HAP-1 (cell line): ENCODE data around the gene UBE2N.
A peak's percentile ranks its signal among the peaks of the same experiment; 100 is the strongest.
"Not testable (repeated sequence)": the region's sequence is repeated elsewhere in the genome, so short reads cannot be mapped to it uniquely, and the experiment has no call there.

Experiments used
- DNase-seq, 2 experiments: peaks; one replicate each; pipeline ENCODE4 v3.0.0-alpha.2; 2016 to 2020; ENCODE audit warnings: low spot score in 2 of 2
- H3K27me3 ChIP-seq: fragments of 250-450 bp; sonication (Bioruptor Pico); 2 replicates; pipeline ENCODE4 v1.5.1; 2020; ENCODE audit warnings: low read depth, mild to moderate bottlenecking, moderate library complexity
- H3K36me3 ChIP-seq: fragments of 250-450 bp; sonication (Bioruptor Pico); replicated peaks from 2 replicates; pipeline ENCODE4 v1.5.1; 2020; ENCODE audit warnings: mild to moderate bottlenecking
- H3K4me1 ChIP-seq: fragments of 250-450 bp; sonication (Bioruptor Pico); 2 replicates; pipeline ENCODE4 v1.5.1; 2020; ENCODE audit warnings: mild to moderate bottlenecking
- H3K4me3 ChIP-seq: fragments of 250-450 bp; sonication (Bioruptor Pico); 2 replicates; pipeline ENCODE4 v1.5.1; 2020; ENCODE audit warnings: mild to moderate bottlenecking, moderate library complexity
- H3K9me3 ChIP-seq: fragments of 250-450 bp; sonication (Bioruptor Pico); 2 replicates; pipeline ENCODE4 v1.5.1; 2020; ENCODE audit warnings: mild to moderate bottlenecking, moderate library complexity
- in situ Hi-C: fragments of 300-500 bp; cut with MboI; formaldehyde crosslinking; loops from 3 replicates; pipeline ENCODE4 v1.14.3; 2020; ENCODE audit warnings: low sequenced_read_pairs, inconsistent platforms, mixed read lengths

Gene UBE2N

DNA sequence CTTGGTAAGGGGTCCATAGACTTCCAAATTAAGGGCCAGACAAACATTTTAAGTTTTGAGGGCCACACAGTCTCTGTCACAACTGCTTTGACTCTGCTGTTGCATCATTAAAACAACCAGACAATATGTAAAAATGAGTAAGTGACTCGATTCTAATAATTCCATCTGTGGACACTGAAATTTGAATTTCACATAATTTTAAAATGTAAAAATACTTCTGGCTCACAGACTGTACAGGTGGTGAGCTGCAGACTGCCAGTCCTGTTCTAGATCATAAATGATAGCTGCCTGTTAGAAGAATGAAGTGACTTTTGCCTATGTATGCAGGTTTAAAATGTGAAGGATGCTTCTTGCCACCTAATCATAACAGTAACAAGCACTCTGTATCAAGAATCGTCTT is 48.3 kb downstream of the UBE2N start:
- Histone ChIP-seq H3K27me3 (no peaks in the 10 kb centered on the region), H3K36me3 (peaks cover 46% of the 10 kb centered on the region), H3K4me3 (no peak overlapping the region), H3K4me1 (no peaks in the 10 kb centered on the region), H3K9me3 (no peaks in the 10 kb centered on the region)
- no peak for DNase-seq
- in situ Hi-C loops = loop anchor here (10.0 kb wide), 1 partner anchor 289 kb away; no protein-coding TSS in a partner anchor

DNA sequence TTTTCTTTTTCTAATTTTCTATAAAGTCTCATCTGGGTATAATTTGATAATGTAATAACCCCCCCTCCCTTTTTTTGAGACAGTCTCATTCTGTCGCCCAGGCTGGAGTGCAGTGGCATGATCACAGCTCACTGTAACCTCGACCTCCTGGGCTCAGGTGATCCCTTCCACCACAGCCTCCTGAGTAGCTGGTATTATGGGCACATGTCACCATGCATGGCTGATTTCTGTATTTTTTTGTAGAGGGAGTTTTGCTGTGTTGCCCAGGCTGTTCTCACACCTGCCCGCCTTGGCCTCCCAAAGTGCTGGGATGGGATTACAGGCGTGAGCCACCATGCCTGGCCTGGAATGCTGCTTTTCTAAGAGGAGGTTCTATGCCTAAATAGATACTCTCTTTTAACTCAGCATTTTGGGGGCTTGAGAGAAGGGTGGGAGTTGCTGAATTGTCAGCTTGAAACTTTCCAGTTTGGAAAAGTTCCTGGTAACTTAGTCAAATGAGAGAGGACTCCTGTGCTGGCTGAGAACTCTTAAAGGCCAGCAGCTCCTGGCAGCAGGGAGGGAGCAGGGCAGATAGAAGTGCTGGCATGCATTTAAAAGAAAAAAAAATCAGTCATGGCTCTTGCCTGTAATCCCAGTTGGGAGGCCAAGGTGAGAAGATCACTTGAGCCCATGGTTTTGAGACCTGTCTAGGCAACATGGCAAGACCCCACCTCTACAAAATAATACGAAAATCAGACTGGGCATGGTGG is 51.0 kb downstream of the UBE2N start:
- in situ Hi-C loops = loop anchor here (10.0 kb wide), 1 partner anchor 286 kb away; no protein-coding TSS in a partner anchor
- Histone ChIP-seq H3K4me3 (no peak overlapping the region), H3K4me1 (no peaks in the 10 kb centered on the region), H3K36me3 (peaks cover 42% of the 10 kb centered on the region), H3K27me3 (no peaks in the 10 kb centered on the region), H3K9me3 (no peaks in the 10 kb centered on the region)
- no peak for DNase-seq

DNA sequence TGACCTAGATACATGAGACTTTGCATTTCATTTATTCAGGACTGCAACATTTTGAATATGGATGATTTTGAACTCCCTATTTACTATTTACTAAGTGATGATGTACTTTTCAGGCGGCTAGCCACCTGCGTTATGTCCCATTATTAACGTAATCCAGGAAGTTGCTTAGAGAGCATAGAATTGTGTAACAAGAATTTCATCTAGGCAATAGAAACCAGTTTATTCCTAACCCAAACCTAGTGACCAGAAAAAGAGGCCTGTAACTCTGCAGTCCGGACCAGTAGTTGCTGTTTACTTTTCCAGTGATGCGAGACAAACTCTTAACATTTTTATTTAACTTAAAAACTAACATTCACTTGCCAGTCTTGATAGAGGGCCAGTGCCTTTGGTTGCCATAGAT is 51.7 kb downstream of the UBE2N start:
- Histone ChIP-seq H3K4me3 (no peak overlapping the region), H3K36me3 (peaks cover 40% of the 10 kb centered on the region), H3K27me3 (no peaks in the 10 kb centered on the region), H3K4me1 (no peaks in the 10 kb centered on the region), H3K9me3 (no peaks in the 10 kb centered on the region)
- in situ Hi-C loops = loop anchor here (10.0 kb wide), 1 partner anchor 285 kb away; no protein-coding TSS in a partner anchor
- no peak for DNase-seq

DNA sequence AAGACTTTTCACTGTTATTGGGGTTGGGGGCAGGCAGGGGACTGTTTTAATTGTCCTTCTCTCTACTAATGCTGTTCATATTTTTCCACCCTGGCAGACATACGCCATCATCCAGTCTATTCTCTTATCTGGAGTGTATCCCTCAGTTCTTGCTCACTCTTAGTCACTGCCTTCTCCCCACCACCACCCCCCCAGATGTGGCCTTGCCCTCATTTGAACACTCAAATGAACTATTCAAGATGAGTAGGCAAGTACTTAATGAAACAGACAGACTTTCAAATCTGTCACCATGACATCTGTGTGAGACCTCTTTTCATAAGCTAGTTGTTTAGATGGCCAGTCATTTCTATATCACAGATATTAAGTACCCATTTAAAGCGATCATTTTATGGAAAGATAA is 54.0 kb downstream of the UBE2N start:
- H3K36me3 ChIP-seq = peaks cover 38% of the 10 kb centered on the region
- H3K4me3 ChIP-seq = no peak overlapping the region
- H3K9me3 ChIP-seq = no peaks in the 10 kb centered on the region
- H3K27me3 ChIP-seq = no peaks in the 10 kb centered on the region
- no peaks in the 10 kb centered on the region for H3K4me1 ChIP-seq
- in situ Hi-C loops = no loop called here
- DNase-seq = no peak

DNA sequence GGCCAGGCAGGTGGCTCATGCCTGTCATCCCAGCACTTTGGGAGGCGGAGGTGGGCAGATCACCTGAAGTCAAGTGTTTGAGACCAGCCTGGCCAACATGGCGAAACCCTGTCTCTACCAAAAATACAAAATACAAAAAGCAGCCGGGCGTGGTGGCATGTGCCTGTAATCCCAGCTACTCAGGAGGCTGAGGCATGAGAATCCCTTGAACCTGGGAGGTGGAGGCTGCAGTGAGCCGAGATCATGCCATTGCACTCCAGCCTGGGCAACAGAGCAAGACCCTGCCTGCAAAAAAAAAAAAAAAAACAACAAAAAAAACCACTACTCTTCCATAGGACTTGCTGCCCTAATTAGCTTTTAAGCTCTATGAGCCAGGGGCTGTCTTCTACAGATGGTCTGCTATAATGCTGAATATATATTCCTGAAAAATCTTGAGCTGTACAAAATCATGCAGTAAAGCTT is 59.7 kb downstream of the UBE2N start:
- H3K4me3 ChIP-seq, in situ Hi-C loops, H3K4me1 ChIP-seq, H3K27me3 ChIP-seq, DNase-seq, H3K9me3 ChIP-seq: not testable (repeated sequence)
- H3K36me3 ChIP-seq = peaks cover 23% of the 10 kb centered on the region

DNA sequence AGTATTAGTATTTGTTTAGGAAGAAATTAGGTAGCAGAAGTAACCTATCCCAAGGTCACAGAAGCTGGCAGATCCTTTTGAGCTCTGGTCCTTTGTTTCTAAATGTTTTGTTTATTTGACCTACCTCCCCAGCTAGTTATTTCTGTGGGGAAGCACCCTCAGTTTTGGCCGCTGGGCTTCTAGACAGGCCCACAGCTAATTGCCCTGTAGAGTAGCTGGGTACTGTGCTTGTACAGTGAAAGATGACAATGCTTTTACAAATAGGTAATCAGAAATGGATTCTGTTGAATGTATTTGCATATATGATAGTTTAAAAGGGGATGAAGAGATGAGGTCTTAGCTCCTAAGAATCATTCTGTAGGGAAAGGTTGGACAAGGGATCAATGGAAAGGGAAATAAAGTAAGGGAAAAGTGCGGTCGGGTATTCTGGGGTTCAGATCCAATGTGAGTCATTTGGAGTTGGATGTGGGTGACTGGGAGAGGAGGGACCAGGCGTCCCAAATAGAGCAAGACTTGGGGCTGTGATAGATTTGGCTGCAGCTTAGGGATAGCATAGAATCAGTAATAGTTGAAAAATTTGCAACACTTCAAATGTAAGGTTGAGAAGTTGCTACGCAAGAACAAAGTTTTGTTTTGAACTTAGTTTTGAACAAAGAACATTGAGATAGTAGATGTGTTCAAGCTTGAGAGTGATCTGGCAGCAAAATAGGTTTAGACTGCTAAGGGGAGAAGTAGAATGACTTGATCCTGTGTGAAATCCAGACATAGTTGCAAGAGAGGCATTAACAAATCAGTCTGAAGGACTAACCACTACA is 60.4 kb downstream of the UBE2N start:
- Histone ChIP-seq H3K27me3 (no peaks in the 10 kb centered on the region), H3K4me1 (peaks cover 15% of the 10 kb centered on the region), H3K9me3 (no peaks in the 10 kb centered on the region), H3K4me3 (peak overlapping the region; percentile 79), H3K36me3 (peaks cover 19% of the 10 kb centered on the region)
- no peak for DNase-seq
- in situ Hi-C loops = no loop called here

DNA sequence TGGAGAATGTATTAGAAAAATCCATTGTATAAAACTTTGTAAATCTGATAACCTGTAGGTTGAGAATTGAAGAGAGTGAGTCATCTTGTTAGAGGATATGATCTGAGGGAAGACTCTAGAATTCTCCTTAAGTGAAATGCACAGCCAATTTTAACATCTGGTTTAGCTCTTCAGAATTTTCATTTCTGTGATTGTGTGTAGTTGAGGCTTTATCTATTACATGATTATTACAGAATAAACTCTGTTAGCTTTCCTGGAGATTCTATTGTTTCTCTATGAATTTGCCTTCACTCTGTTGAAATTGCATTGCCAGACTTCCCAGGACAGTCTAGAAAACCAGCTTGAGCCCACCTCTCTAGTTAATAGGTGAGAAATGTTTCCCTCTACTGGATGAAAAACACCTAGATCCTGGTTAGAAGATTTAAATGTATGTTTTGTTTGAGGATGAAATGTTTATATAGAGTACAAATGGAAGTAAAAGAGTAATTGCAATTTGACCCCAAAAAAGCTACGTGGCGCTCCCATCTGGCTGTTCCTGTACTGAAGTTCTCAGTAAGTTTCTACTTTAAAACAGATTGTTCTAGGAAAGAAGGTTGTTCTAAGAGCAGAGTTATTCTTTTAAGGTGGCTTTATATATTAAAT is 61.1 kb downstream of the UBE2N start:
- H3K9me3 ChIP-seq = no peaks in the 10 kb centered on the region
- in situ Hi-C loops = no loop called here
- peaks cover 16% of the 10 kb centered on the region for H3K36me3 ChIP-seq
- peaks cover 23% of the 10 kb centered on the region for H3K4me1 ChIP-seq
- H3K4me3 ChIP-seq = peak overlapping the region; percentile 79
- DNase-seq = peak in 1 of 2 experiments; percentile 54
- H3K27me3 ChIP-seq = no peaks in the 10 kb centered on the region

DNA sequence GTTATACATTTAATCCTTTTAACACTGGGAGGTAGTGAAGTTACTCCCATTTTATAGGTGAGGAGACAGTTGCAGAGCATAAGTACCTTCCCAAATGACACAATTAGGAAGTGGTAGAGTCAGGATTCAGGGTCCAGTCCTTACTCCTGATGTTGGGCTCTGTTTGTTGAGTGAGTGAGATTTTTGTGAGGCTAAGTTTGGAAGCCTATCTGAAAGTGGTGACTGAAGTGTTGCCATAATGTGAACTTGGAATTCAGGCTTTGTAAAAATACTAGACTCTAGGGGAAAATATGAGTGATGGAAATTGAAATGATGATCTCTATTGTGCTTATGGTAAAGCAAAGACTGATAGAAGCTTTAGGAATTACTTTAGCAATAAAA is 61.8 kb downstream of the UBE2N start:
- no peaks in the 10 kb centered on the region for H3K27me3 ChIP-seq
- DNase-seq = no peak
- H3K36me3 ChIP-seq = peaks cover 10% of the 10 kb centered on the region
- in situ Hi-C loops = no loop called here
- peak overlapping the region; percentile 79 for H3K4me3 ChIP-seq
- H3K4me1 ChIP-seq = peaks cover 27% of the 10 kb centered on the region
- H3K9me3 ChIP-seq = no peaks in the 10 kb centered on the region

DNA sequence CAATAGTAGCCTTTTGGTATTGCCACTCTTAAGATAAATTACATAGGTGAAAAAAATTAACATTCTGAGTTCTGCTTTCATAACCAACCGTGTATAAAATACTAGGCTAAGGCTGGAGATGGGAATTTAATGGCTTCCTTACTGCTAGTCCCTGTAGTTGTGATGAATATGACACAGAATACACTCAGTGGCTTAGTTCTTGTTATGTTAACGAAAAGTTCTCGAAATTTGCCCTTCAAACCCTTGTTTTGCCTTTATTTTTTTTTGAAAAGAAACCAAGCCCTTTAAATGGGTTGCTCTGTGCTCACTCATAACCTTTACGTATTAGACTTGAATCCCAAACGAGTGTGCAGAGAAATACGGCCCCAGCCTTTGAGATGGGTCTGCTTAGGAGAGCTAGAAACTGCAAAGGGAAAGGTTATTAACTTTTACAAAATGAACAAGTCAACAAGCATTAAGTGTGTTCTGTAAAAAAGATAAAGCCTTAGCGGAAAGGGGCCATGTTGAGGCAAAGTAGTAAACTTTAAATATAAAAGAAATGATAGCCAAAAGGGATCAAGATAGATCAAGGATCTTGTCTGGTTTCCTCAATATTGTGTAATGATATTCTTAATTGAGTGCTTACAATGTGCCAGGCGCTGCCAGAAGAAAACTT is 62.3 kb downstream of the UBE2N start:
- Histone ChIP-seq H3K36me3 (peaks cover 7% of the 10 kb centered on the region), H3K27me3 (no peaks in the 10 kb centered on the region), H3K9me3 (no peaks in the 10 kb centered on the region), H3K4me1 (peaks cover 32% of the 10 kb centered on the region), H3K4me3 (peak overlapping the region; percentile 79)
- in situ Hi-C loops = no loop called here
- DNase-seq = no peak

DNA sequence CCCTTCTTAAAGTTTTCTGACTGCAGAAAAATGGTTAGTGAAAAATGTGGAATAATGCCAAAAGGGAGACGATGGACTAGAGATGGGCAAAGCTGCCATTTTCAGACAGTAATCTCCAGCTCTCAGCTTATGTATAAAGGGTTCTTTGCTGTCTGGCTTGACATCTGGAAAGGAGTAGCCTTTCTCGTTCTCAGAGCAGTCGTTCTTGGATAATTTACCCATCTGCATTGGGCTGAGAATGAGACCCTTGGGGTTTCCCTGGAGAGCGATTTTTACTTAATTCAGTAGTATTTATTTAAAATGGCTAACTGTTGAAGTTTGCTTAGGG is 62.8 kb downstream of the UBE2N start:
- no peaks in the 10 kb centered on the region for H3K9me3 ChIP-seq
- H3K4me1 ChIP-seq = peaks cover 36% of the 10 kb centered on the region
- H3K4me3 ChIP-seq = peak overlapping the region; percentile 79
- in situ Hi-C loops = no loop called here
- DNase-seq = peak in 1 of 2 experiments; percentile 21
- H3K27me3 ChIP-seq = no peaks in the 10 kb centered on the region
- peaks cover 7% of the 10 kb centered on the region for H3K36me3 ChIP-seq

DNA sequence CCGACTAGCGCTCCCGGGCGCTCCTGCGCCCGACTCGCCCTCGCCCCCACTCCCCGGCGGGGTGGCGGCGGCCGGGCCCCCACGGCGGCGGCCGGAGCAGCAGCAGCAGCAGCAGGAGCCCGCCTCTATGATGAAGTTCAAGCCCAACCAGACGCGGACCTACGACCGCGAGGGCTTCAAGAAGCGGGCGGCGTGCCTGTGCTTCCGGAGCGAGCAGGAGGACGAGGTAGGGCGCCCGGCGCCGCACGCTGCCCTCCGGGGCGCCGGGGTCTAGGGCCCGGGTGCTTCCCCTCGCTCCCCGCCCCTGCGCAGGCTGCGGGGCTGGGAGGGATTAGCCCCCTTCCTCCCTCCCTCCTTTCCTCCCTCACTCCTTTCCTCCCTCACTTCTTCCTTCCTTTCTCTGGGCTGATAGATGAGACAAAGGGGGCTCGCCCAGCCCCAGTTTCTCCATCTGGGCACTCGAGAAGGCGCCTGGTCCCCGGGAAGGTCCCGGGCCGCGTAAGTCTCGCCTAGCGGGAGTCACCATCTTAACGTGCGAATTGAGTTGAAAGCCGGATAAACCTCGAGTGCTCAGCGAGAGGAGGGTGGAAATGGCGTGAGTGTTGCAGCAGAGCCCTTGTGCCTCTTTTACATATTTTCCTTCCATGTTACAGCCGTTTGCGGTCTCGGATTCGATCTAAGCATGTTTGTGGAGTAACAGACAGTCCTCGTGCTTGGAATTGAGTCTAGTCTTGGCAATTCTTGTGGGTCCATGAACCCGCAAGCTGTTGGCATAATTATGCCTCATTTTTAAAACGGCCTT is 63.4 kb downstream of the UBE2N start:
- H3K9me3 ChIP-seq, H3K27me3 ChIP-seq, in situ Hi-C loops, H3K36me3 ChIP-seq: not testable (repeated sequence)
- H3K4me3 ChIP-seq = peak overlapping the region; percentile 79
- DNase-seq = peak; percentile 30 to 60
- peaks cover 39% of the 10 kb centered on the region for H3K4me1 ChIP-seq

DNA sequence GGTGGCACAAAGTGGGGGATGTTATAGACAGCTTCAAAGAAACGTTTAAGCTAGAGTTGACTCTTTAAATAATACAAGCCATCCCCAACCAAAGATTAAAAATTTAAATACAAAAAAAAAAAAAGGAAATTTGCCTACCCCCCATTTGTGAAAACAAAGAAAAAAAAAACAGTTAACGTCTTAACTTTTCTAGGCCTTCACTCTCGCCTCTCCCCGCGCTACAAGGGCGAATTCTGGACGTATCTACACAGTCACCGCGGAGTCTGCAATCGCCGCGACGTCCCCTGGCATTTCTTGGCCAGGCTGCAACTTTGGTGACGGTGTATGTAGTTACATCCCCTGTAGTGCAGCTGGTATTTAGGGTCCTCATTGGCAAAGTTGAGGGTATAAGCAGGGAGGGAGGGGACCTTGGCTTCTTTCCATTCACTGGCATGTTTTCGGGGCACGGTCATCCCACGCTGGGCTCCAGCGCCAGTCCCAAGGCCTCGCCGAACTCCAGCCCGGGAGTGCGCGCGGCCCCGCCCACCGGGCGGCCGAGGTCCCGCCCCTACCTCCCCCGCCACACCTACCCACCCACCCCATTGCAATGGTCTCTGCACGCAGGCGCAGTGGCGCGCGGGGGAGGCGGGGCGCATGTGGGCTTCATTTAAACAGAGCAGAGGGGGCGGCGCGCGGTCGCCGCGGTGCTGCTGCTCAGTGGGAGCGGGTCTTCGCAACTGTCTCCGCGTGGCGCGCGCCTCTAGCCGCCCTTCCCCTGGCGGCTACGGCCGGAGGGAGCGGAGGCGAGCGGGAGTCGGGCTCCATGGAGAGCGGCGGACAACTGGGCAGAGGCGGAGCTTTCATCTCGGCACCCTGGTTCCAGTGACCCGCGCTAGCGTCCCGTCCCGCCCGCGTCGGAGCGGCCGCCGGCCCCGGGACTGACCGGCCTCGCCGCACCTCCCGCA is 64.2 kb downstream of the UBE2N start, which contains the start of gene NUDT4:
Gene NUDT4 (plus strand): TSS at position 674 of the 944 bp plus-strand sequence. CDS start 398 bp downstream, outside the sequence.
- Histone ChIP-seq H3K9me3 (no peaks in the 10 kb centered on the region), H3K27me3 (no peaks in the 10 kb centered on the region), H3K4me1 (peaks cover 39% of the 10 kb centered on the region), H3K4me3 (peak within 1 kb of the TSS; percentile 79), H3K36me3 (no peaks in the 10 kb centered on the region; the same call in 1 of the 2 replicates)
- in situ Hi-C loops = no loop called here
- DNase-seq = peak; percentile 90 to 99
